OCI-LY3 (cell line): ENCODE data around the gene CHCHD10.

Experiments
- H2AFZ ChIP-seq: fragments of 200-600, 300-600 bp; shearing (Covaris generic); 2 replicates; pipeline ENCODE4 v1.6.0; 2014; ENCODE audit warnings: antibody characterized with exemption, low read depth, low read length
- H3K27ac ChIP-seq: fragments of 200-600, 300-600 bp; sonication (generic); 2 replicates; pipeline ENCODE4 v1.5.1; 2014; ENCODE audit warnings: mild to moderate bottlenecking, low read length, moderate library complexity, mixed read lengths
- H3K27me3 ChIP-seq: fragments of 200-600, 300-600 bp; sonication (generic); 2 replicates; pipeline ENCODE4 v1.6.1; 2014; ENCODE audit warnings: low read depth, low read length, mixed read lengths
- H3K36me3 ChIP-seq: fragments of 200-600, 300-600 bp; sonication (generic); replicated peaks from 2 replicates; pipeline ENCODE3; 2014; ENCODE audit warnings: low read depth, low read length, mixed read lengths
- H3K4me1 ChIP-seq: fragments of 300-600, 200-600 bp; sonication (generic); 2 replicates; pipeline ENCODE4 v1.6.1; 2014; ENCODE audit warnings: low read length, mixed read lengths
- H3K4me2 ChIP-seq: fragments of 200-600, 300-600 bp; sonication (generic); 2 replicates; pipeline ENCODE4 v1.6.1; 2014; ENCODE audit warnings: low read length, mixed read lengths
- H3K4me3 ChIP-seq: fragments of 300-600, 200-600 bp; sonication (generic); 2 replicates; pipeline ENCODE4 v1.5.1; 2014; ENCODE audit warnings: antibody characterized with exemption, mild to moderate bottlenecking, low read length, moderate library complexity
- H3K79me2 ChIP-seq: fragments of 300-600, 200-600 bp; shearing (Covaris generic); 2 replicates; pipeline ENCODE4 v1.6.1; 2014; ENCODE audit warnings: mild to moderate bottlenecking, low read length, mixed read lengths
- H3K9ac ChIP-seq: fragments of 300-600, 200-600 bp; shearing (Covaris generic); 2 replicates; pipeline ENCODE4 v1.6.0; 2014; ENCODE audit warnings: mild to moderate bottlenecking, low read length, moderate library complexity
- H3K9me3 ChIP-seq: fragments of 200-600, 300-600 bp; shearing (Covaris generic); 2 replicates; pipeline ENCODE4 v1.6.1; 2014; ENCODE audit warnings: low read length, mixed read lengths; ENCODE audit not compliant: insufficient read depth
- H4K20me1 ChIP-seq: fragments of 200-600, 300-600 bp; sonication (generic); 2 replicates; pipeline ENCODE4 v1.6.1; 2016; ENCODE audit warnings: low read length, mixed read lengths; ENCODE audit not compliant: insufficient read depth
- CTCF ChIP-seq: fragments of 200-600, 300-600 bp; sonication (generic); IDR thresholded peaks from 2 replicates; pipeline ENCODE4 v1.5.1; 2014; ENCODE audit warnings: antibody characterized with exemption, low read length, low read depth
- EZH2phosphoT487 ChIP-seq: fragments of 200-600 bp; shearing (Covaris generic); IDR thresholded peaks from 2 replicates; pipeline ENCODE4 v1.6.1; 2018; ENCODE audit warnings: antibody characterized with exemption, mixed run types, low read depth

CHCHD10 gene

GRCh38 chr22:23812378-23812777 is 44.6 kb upstream of the CHCHD10 start:
- no peaks in the 10 kb centered on the region for H3K4me1 ChIP-seq
- TF ChIP-seq EZH2phosphoT487 (no peak), CTCF (no peak)

GRCh38 chr22:23806837-23807236 is 39.1 kb upstream of the CHCHD10 start:
- Histone ChIP-seq H4K20me1 (no peaks in the 10 kb centered on the region), H3K4me3 (no peak overlapping the region), H3K27ac (no peak overlapping the region), H3K9ac (no peak overlapping the region), H3K4me2 (no peak overlapping the region), H3K27me3 (no peaks in the 10 kb centered on the region), H3K79me2 (no peaks in the 10 kb centered on the region; the same call in 1 of the 2 replicates), H3K9me3 (no peaks in the 10 kb centered on the region), H2AFZ (no peak overlapping the region), H3K36me3 (peaks cover 51% of the 10 kb centered on the region), H3K4me1 (peaks cover 35% of the 10 kb centered on the region)
- TF ChIP-seq CTCF (no peak), EZH2phosphoT487 (no peak)

More at GRCh38 chr22:23812378-23812777, 44.6 kb upstream of the CHCHD10 start:
- H3K27ac ChIP-seq: no peak overlapping the region
- no peaks in the 10 kb centered on the region for H4K20me1 ChIP-seq
- H3K36me3 ChIP-seq: peaks cover 37% of the 10 kb centered on the region
- no peak overlapping the region for H3K4me2 ChIP-seq
- H3K9ac ChIP-seq: no peak overlapping the region
- H3K27me3 ChIP-seq: no peaks in the 10 kb centered on the region
- H3K4me3 ChIP-seq: no peak overlapping the region
- H3K79me2 ChIP-seq: no peaks in the 10 kb centered on the region
- no peaks in the 10 kb centered on the region for H3K9me3 ChIP-seq
- H2AFZ ChIP-seq: no peak overlapping the region

GRCh38 chr22:23804781-23805291 is 37.1 kb upstream of the CHCHD10 start:
- no peaks in the 10 kb centered on the region for H3K27me3 ChIP-seq
- H3K9ac ChIP-seq: no peak overlapping the region
- no peaks in the 10 kb centered on the region for H3K9me3 ChIP-seq
- H3K36me3 ChIP-seq: peaks cover 62% of the 10 kb centered on the region
- H3K4me3 ChIP-seq: no peak overlapping the region
- peaks cover 55% of the 10 kb centered on the region for H3K4me1 ChIP-seq
- no peak overlapping the region for H3K4me2 ChIP-seq
- TF ChIP-seq EZH2phosphoT487 (no peak), CTCF (no peak)
- no peaks in the 10 kb centered on the region; the same call in 1 of the 2 replicates for H3K79me2 ChIP-seq
- no peak overlapping the region for H2AFZ ChIP-seq
- H4K20me1 ChIP-seq: no peaks in the 10 kb centered on the region
- H3K27ac ChIP-seq: no peak overlapping the region

GRCh38 chr22:23803001-23803819 is 35.4 kb upstream of the CHCHD10 start:
- no peak overlapping the region for H3K4me2 ChIP-seq
- no peaks in the 10 kb centered on the region for H4K20me1 ChIP-seq
- H3K9me3 ChIP-seq: no peaks in the 10 kb centered on the region
- H3K79me2 ChIP-seq: peaks cover 3% of the 10 kb centered on the region
- H3K27ac ChIP-seq: no peak overlapping the region
- no peak overlapping the region for H3K9ac ChIP-seq
- no peak overlapping the region for H3K4me3 ChIP-seq
- peaks cover 71% of the 10 kb centered on the region for H3K36me3 ChIP-seq
- peaks cover 71% of the 10 kb centered on the region for H3K4me1 ChIP-seq
- TF ChIP-seq EZH2phosphoT487: no peak
- no peak for TF ChIP-seq CTCF
- H2AFZ ChIP-seq: no peak overlapping the region
- H3K27me3 ChIP-seq: no peaks in the 10 kb centered on the region
